HepG2 (cell line): ENCODE results near the gene STX10. TPM values are rescaled to one million over a fixed set of nuclear protein-coding genes. Genes with fewer than 3 reads are reported as not detected.

Source experiments
- AKNA ChIP-seq: sonication (generic); formaldehyde crosslinking; IDR thresholded peaks from 2 replicates; pipeline ENCODE4 v1.4.0; 2020; ENCODE audit warnings: missing genetic modification reagents, borderline replicate concordance
- BRD4 ChIP-seq: sonication (generic); formaldehyde crosslinking; IDR thresholded peaks from 2 replicates; pipeline ENCODE4 v1.4.0; 2020; ENCODE audit warnings: missing genetic modification reagents
- HNRNPUL1 ChIP-seq: fragments of 200-400 bp; formaldehyde crosslinking; IDR thresholded peaks from 2 replicates; pipeline ENCODE4 v1.6.1; 2017; ENCODE audit warnings: low read depth, mild to moderate bottlenecking, low read length, moderate library complexity
- MED8 ChIP-seq: sonication (generic); formaldehyde crosslinking; IDR thresholded peaks from 2 replicates; pipeline ENCODE4 v1.8.1; 2023; ENCODE audit warnings: mild to moderate bottlenecking, missing genetic modification reagents; ENCODE audit not compliant: insufficient replicate concordance
- NBN ChIP-seq: fragments of 450-650 bp; conservative IDR thresholded peaks from 2 replicates; pipeline ENCODE4 v1.6.1; 2017
- NR3C1 ChIP-seq: sonication (generic); formaldehyde crosslinking; IDR thresholded peaks from 2 replicates; pipeline ENCODE4 v1.4.0; 2020; ENCODE audit warnings: missing genetic modification reagents
- PAX8 ChIP-seq: sonication (generic); formaldehyde crosslinking; IDR thresholded peaks from 2 replicates; pipeline ENCODE4 v1.8.0; 2022; ENCODE audit warnings: mild to moderate bottlenecking, missing genetic modification reagents, borderline replicate concordance
- SAFB2 ChIP-seq: sonication (generic); formaldehyde crosslinking; IDR thresholded peaks from 2 replicates; pipeline ENCODE4 v1.5.1; 2020; ENCODE audit warnings: missing genetic modification reagents, low read depth, mild to moderate bottlenecking, borderline replicate concordance
- SATB2 ChIP-seq: sonication (generic); formaldehyde crosslinking; IDR thresholded peaks from 2 replicates; pipeline ENCODE4 v1.5.0; 2020; ENCODE audit warnings: missing genetic modification reagents
- XRCC5 ChIP-seq: fragments of 200-400 bp; formaldehyde crosslinking; optimal IDR thresholded peaks from 2 replicates; pipeline ENCODE3; 2017; ENCODE audit warnings: mild to moderate bottlenecking, low read length
- YEATS4 ChIP-seq: sonication (generic); formaldehyde crosslinking; IDR thresholded peaks from 2 replicates; pipeline ENCODE4 v1.4.0; 2020; ENCODE audit warnings: missing genetic modification reagents, borderline replicate concordance
- ZBTB38 ChIP-seq: sonication (generic); formaldehyde crosslinking; IDR thresholded peaks from 2 replicates; pipeline ENCODE4 v1.5.1; 2020; ENCODE audit warnings: mild to moderate bottlenecking, missing genetic modification reagents
- ZFP37 ChIP-seq: sonication (generic); formaldehyde crosslinking; IDR thresholded peaks from 2 replicates; pipeline ENCODE4 v1.4.0; 2020; ENCODE audit warnings: missing genetic modification reagents, borderline replicate concordance
- ZNF337 ChIP-seq: sonication (generic); formaldehyde crosslinking; IDR thresholded peaks from 2 replicates; pipeline ENCODE4 v1.5.1; 2020; ENCODE audit warnings: missing genetic modification reagents, low read depth, mild to moderate bottlenecking, borderline replicate concordance
- ZNF354B ChIP-seq: sonication (generic); formaldehyde crosslinking; IDR thresholded peaks from 2 replicates; pipeline ENCODE4 v1.8.0; 2022; ENCODE audit warnings: mild to moderate bottlenecking, missing genetic modification reagents
- ZNF362 ChIP-seq: sonication (generic); formaldehyde crosslinking; IDR thresholded peaks from 2 replicates; pipeline ENCODE4 v1.4.0; 2020; ENCODE audit warnings: missing genetic modification reagents, mild to moderate bottlenecking, borderline replicate concordance
- ZNF431 ChIP-seq: sonication (generic); formaldehyde crosslinking; IDR thresholded peaks from 2 replicates; pipeline ENCODE4 v1.9.0; 2022; ENCODE audit warnings: missing genetic modification reagents, low read depth, mild to moderate bottlenecking, borderline replicate concordance
- ZNF460 ChIP-seq: sonication (generic); formaldehyde crosslinking; IDR thresholded peaks from 2 replicates; pipeline ENCODE4 v1.5.1; 2020; ENCODE audit warnings: missing genetic modification reagents, mild to moderate bottlenecking, borderline replicate concordance
- ZNF558 ChIP-seq: sonication (generic); formaldehyde crosslinking; IDR thresholded peaks from 2 replicates; pipeline ENCODE4 v1.9.0; 2022; ENCODE audit warnings: mild to moderate bottlenecking, missing genetic modification reagents, borderline replicate concordance
- ZNF782 ChIP-seq: sonication (generic); formaldehyde crosslinking; IDR thresholded peaks from 2 replicates; pipeline ENCODE4 v1.4.0; 2020; ENCODE audit warnings: missing genetic modification reagents, mild to moderate bottlenecking, borderline replicate concordance
- polyA plus RNA-seq, 8 experiments: library from polyadenylated mRNA; depleted of rRNA in 3 of 8; stranded (reverse) in 7 of 8; unstranded in 1 of 8; fragments of >200 nt; fragmentation: Illumina TruSeq in 4 of 8; extraction: Trizol in 4 of 8; gene quantifications; 2 replicates each; pipeline versions ENCODE4 v1.2.1 to v1.2.3, GENCODE V29; 2011 to 2016; ENCODE audit warnings: low read depth in 4 of 8, missing spikeins in 1 of 8, mixed read lengths in 1 of 8; ENCODE audit not compliant: insufficient read depth in 1 of 8
- total RNA-seq, 5 experiments: library from RNA; depleted of rRNA; stranded (reverse); fragments of >200 nt; fragmentation: Illumina TruSeq; extraction: Trizol; gene quantifications; 2 replicates each; pipeline ENCODE4 v1.2.3, GENCODE V29; 2016; ENCODE audit warnings: low read depth in 1 of 5
- TF ChIP-seq, protein P1 (sequence below): sonication (generic); formaldehyde crosslinking; IDR thresholded peaks from 2 replicates; pipeline ENCODE4 v1.4.0; 2020; ENCODE audit warnings: missing genetic modification reagents, borderline replicate concordance

The STX10 gene
- total and polyA plus RNA-seq, 2 of the 13 experiments (the other 11 are each of a cell fraction or from before 2014, with no cell fraction given) = 47.9 to 66.4 TPM

- no peak for TF ChIP-seq SAFB2
- no peak for TF ChIP-seq ZNF558 (CRISPR knock-in tag)
- TF ChIP-seq, protein P1, sequence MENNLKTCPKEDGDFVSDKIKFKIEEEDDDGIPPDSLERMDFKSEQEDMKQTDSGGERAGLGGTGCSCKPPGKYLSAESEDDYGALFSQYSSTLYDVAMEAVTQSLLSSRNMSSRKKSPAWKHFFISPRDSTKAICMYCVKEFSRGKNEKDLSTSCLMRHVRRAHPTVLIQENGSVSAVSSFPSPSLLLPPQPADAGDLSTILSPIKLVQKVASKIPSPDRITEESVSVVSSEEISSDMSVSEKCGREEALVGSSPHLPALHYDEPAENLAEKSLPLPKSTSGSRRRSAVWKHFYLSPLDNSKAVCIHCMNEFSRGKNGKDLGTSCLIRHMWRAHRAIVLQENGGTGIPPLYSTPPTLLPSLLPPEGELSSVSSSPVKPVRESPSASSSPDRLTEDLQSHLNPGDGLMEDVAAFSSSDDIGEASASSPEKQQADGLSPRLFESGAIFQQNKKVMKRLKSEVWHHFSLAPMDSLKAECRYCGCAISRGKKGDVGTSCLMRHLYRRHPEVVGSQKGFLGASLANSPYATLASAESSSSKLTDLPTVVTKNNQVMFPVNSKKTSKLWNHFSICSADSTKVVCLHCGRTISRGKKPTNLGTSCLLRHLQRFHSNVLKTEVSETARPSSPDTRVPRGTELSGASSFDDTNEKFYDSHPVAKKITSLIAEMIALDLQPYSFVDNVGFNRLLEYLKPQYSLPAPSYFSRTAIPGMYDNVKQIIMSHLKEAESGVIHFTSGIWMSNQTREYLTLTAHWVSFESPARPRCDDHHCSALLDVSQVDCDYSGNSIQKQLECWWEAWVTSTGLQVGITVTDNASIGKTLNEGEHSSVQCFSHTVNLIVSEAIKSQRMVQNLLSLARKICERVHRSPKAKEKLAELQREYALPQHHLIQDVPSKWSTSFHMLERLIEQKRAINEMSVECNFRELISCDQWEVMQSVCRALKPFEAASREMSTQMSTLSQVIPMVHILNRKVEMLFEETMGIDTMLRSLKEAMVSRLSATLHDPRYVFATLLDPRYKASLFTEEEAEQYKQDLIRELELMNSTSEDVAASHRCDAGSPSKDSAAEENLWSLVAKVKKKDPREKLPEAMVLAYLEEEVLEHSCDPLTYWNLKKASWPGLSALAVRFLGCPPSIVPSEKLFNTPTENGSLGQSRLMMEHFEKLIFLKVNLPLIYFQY (CRISPR knock-in tag) = no peak
- no peak for TF ChIP-seq BRD4
- TF ChIP-seq HNRNPUL1 = no peak
- TF ChIP-seq ZNF362 (CRISPR knock-in tag) = no peak
- TF ChIP-seq ZNF337 (CRISPR knock-in tag) = no peak
- TF ChIP-seq ZNF460 (CRISPR knock-in tag) = no peak
- TF ChIP-seq ZFP37 (CRISPR knock-in tag) = no peak
- TF ChIP-seq YEATS4 (CRISPR knock-in tag) = peak; percentile 27; the same call in 1 of the 2 replicates
- no peak for TF ChIP-seq SATB2
- peak; percentile 99 for TF ChIP-seq XRCC5
- no peak for TF ChIP-seq PAX8 (CRISPR knock-in tag)
- no peak for TF ChIP-seq ZBTB38 (CRISPR knock-in tag)
- no peak for TF ChIP-seq ZNF354B (CRISPR knock-in tag)
- no peak for TF ChIP-seq NR3C1
- no peak for TF ChIP-seq MED8
- TF ChIP-seq ZNF431 (CRISPR knock-in tag) = no peak
- TF ChIP-seq NBN = no peak
- TF ChIP-seq AKNA (CRISPR knock-in tag) = no peak
- TF ChIP-seq ZNF782 = no peak
These were observed 32.3 kb downstream of the STX10 start, which contains the start of gene NACC1 (continued) for GRCh38 chr19:13117772-13118423.
